GM12878 (cell line): ENCODE results near the gene ZNF48. TPM values are rescaled to one million over a fixed set of nuclear protein-coding genes. Genes with fewer than 3 reads are reported as not detected.
A peak's percentile ranks its signal among the peaks of the same experiment; 100 is the strongest.

Experiments used
- ATAC-seq: fragments of 200-7000 bp; cut with Tn5 transposase; 3 replicates; pipeline ENCODE4 v1.9.1; 2020; ENCODE audit warnings: mild to moderate bottlenecking, moderate library complexity
- BruUV-seq: library from RNA; stranded (reverse); fragments of 400-500 nt; replicated peaks from 2 replicates; lab custom pipeline; 2021; lab: Mats Ljungman, UMichigan
- CTCF ChIA-PET: fragments of 300-600 bp; sonication (Branson Sonifier 250); formaldehyde crosslinking; extraction: SDS; loops from one replicate; lab custom pipeline; 2021; ENCODE audit warnings: inconsistent platforms; lab: Yijun Ruan, JAX
- POLR2A ChIA-PET: fragments of 350-600 bp; formaldehyde crosslinking; extraction: SDS; loops from one replicate; lab custom pipeline; 2021; ENCODE audit warnings: inconsistent platforms; lab: Charles Lee
- RAD21 ChIA-PET: fragments of 300-600 bp; sonication (Branson Sonifier 250); formaldehyde crosslinking; loops from one replicate; lab custom pipeline; 2023; ENCODE audit warnings: antibody characterized with exemption; ENCODE audit not compliant: unreplicated experiment; lab: Charles Lee
- SMC1A ChIA-PET: fragments of 300-600 bp; sonication (Branson Sonifier 250); formaldehyde crosslinking; loops from one replicate; lab custom pipeline; 2023; ENCODE audit not compliant: unreplicated experiment, uncharacterized antibody; lab: Charles Lee
- DNase-seq: peaks from one replicate; pipeline ENCODE4 v3.0.0-alpha.2; 2011; ENCODE audit warnings: low read depth, low spot score
- FAIRE-seq: peaks from 3 replicates; lab custom pipeline; 2011; peaks lifted over from hg19 to GRCh38; lab: Jason Lieb, UNC
- H2AFZ ChIP-seq: 2 replicates; pipeline ENCODE4 v1.6.0; 2011; ENCODE audit warnings: low read depth, low read length, control low read depth; ENCODE audit not compliant: control insufficient read depth
- H3K27ac ChIP-seq: 2 replicates; pipeline ENCODE4 v1.5.1; 2011; ENCODE audit warnings: control low read depth; ENCODE audit not compliant: control insufficient read depth, insufficient read depth
- H3K27me3 ChIP-seq, 2 experiments: replicated peaks in 1 of 2; 2 replicates each; pipeline versions ENCODE4 v1.6.0 to v1.6.1; 2011; ENCODE audit warnings: low read length in 1 of 2; ENCODE audit not compliant: control insufficient read depth in 2 of 2, insufficient read depth in 2 of 2
- H3K36me3 ChIP-seq, 2 experiments: 2 replicates each; pipeline ENCODE4 v1.5.1; 2011; ENCODE audit warnings: low read length in 1 of 2; ENCODE audit not compliant: control insufficient read depth in 2 of 2, insufficient read depth in 2 of 2
- H3K4me1 ChIP-seq: 2 replicates; pipeline ENCODE4 v1.6.1; 2011; ENCODE audit warnings: mild to moderate bottlenecking, low read length, moderate library complexity, mixed read lengths; ENCODE audit not compliant: control insufficient read depth, insufficient read depth
- H3K4me2 ChIP-seq: 2 replicates; pipeline ENCODE4 v1.6.0; 2011; ENCODE audit warnings: control low read depth; ENCODE audit not compliant: control insufficient read depth, insufficient read depth
- H3K4me3 ChIP-seq: fragments of 200-600 bp; sonication (generic); 2 replicates; pipeline ENCODE4 v1.5.1; 2016
- H3K79me2 ChIP-seq: 2 replicates; pipeline ENCODE4 v1.6.0; 2011; ENCODE audit warnings: low read length; ENCODE audit not compliant: control insufficient read depth, insufficient read depth
- H3K9ac ChIP-seq: 2 replicates; pipeline ENCODE4 v1.8.0; 2011; ENCODE audit warnings: low read length, control low read depth, mixed read lengths; ENCODE audit not compliant: control insufficient read depth, insufficient read depth
- H3K9me3 ChIP-seq: replicated peaks from 3 replicates; pipeline ENCODE4 v1.5.1; 2011; ENCODE audit warnings: mild to moderate bottlenecking, low read length; ENCODE audit not compliant: control insufficient read depth, insufficient read depth
- H4K20me1 ChIP-seq: 2 replicates; pipeline ENCODE4 v1.6.0; 2011; ENCODE audit not compliant: control insufficient read depth, insufficient read depth
- IKZF2 ChIP-seq, 2 experiments: fragments of 450-650 bp; IDR thresholded peaks; 2 replicates each; pipeline ENCODE4 v1.6.1; 2017; ENCODE audit warnings: mild to moderate bottlenecking in 2 of 2, moderate library complexity in 2 of 2
- LARP7 ChIP-seq: fragments of 450-650 bp; IDR thresholded peaks from 2 replicates; pipeline ENCODE4 v1.6.1; 2017; ENCODE audit warnings: mild to moderate bottlenecking
- MLLT1 ChIP-seq: fragments of 450-650 bp; IDR thresholded peaks from 2 replicates; pipeline ENCODE4 v1.6.1; 2016; ENCODE audit warnings: mild to moderate bottlenecking
- MTA2 ChIP-seq: fragments of 450-650 bp; IDR thresholded peaks from 2 replicates; pipeline ENCODE4 v1.6.1; 2016; ENCODE audit warnings: low read depth, mild to moderate bottlenecking, moderate library complexity
- MTA3 ChIP-seq: IDR thresholded peaks from 2 replicates; pipeline ENCODE4 v1.6.1; 2012; ENCODE audit warnings: low read length, inconsistent platforms, borderline replicate concordance
- NFYB ChIP-seq: IDR thresholded peaks from 2 replicates; pipeline ENCODE4 v1.6.1; 2011; ENCODE audit warnings: low read depth, mild to moderate bottlenecking, low read length, improper control_type of control experiment, moderate library complexity; ENCODE audit not compliant: insufficient read depth
- POLR2A ChIP-seq: IDR thresholded peaks from 2 replicates; pipeline ENCODE4 v1.6.1; 2011; ENCODE audit warnings: low read depth, mild to moderate bottlenecking, low read length
- POLR2AphosphoS2 ChIP-seq: IDR thresholded peaks from 2 replicates; pipeline ENCODE4 v1.6.1; 2011; ENCODE audit warnings: low read depth, mild to moderate bottlenecking, low read length, improper control_type of control experiment, moderate library complexity
- POLR2AphosphoS5 ChIP-seq: IDR thresholded peaks from 2 replicates; pipeline ENCODE4 v1.6.1; 2011; ENCODE audit warnings: mild to moderate bottlenecking, low read length, inconsistent platforms
- RAD21 ChIP-seq: IDR thresholded peaks from 2 replicates; pipeline ENCODE4 v1.6.1; 2011; ENCODE audit warnings: mild to moderate bottlenecking, low read depth, low read length, moderate library complexity; ENCODE audit not compliant: insufficient read depth
- RUNX3 ChIP-seq: IDR thresholded peaks from 2 replicates; pipeline ENCODE4 v1.6.1; 2012; ENCODE audit warnings: low read length, inconsistent platforms
- SMAD1 ChIP-seq: fragments of 450-650 bp; IDR thresholded peaks from 2 replicates; pipeline ENCODE4 v1.6.1; 2018; ENCODE audit warnings: mild to moderate bottlenecking, low read depth; ENCODE audit not compliant: partially characterized antibody
- SPI1 ChIP-seq: IDR thresholded peaks from 2 replicates; pipeline ENCODE4 v1.6.1; 2011; ENCODE audit warnings: low read depth, mild to moderate bottlenecking, low read length, moderate library complexity, borderline replicate concordance; ENCODE audit not compliant: insufficient read depth
- SUZ12 ChIP-seq: fragments of 200-600 bp; sonication (generic); IDR thresholded peaks from one replicate; pipeline ENCODE4 v1.6.1; 2018; ENCODE audit warnings: antibody characterized with exemption, mild to moderate bottlenecking; ENCODE audit not compliant: unreplicated experiment
- TARDBP ChIP-seq: IDR thresholded peaks from 2 replicates; pipeline ENCODE4 v1.6.1; 2016; ENCODE audit warnings: borderline replicate concordance
- TCF12 ChIP-seq: IDR thresholded peaks from 2 replicates; pipeline ENCODE4 v1.6.1; 2011; ENCODE audit warnings: low read depth, mild to moderate bottlenecking, low read length
- ZNF207 ChIP-seq: fragments of 450-650 bp; IDR thresholded peaks from 2 replicates; pipeline ENCODE4 v1.6.1; 2014; ENCODE audit warnings: antibody characterized with exemption, mild to moderate bottlenecking, borderline replicate concordance
- ZSCAN29 ChIP-seq: fragments of 450-650 bp; IDR thresholded peaks from 2 replicates; pipeline ENCODE4 v1.6.1; 2017; ENCODE audit warnings: mild to moderate bottlenecking, moderate library complexity
- WGBS: methylation state at CpG from one replicate; pipeline ENCODE4 v1.1.6; 2016; ENCODE audit warnings: low lambda C conversion rate; ENCODE audit not compliant: insufficient replicate concordance, insufficient coverage; ENCODE audit errors: missing lambda C conversion rate; 5-methylcytosine and 5-hydroxymethylcytosine counted together
- in situ Hi-C: fragments of 300-500 bp; cut with MboI; formaldehyde crosslinking; loops from 9 replicates; pipeline ENCODE4 v1.14.3; 2018; ENCODE audit warnings: mixed read lengths
- intact Hi-C: fragments of 100-400 bp; cut with micrococcal nuclease; formaldehyde crosslinking; loops from one replicate; pipeline ENCODE4 v1.14.2; 2022; ENCODE audit not compliant: unreplicated experiment
- polyA plus RNA-seq, 11 experiments: library from polyadenylated mRNA; depleted of rRNA in 4 of 11; unstranded in 6 of 11; stranded (reverse) in 5 of 11; fragments of >200 nt; fragmentation: Nextera tagmentation in 4 of 11; fragmentation: Illumina TruSeq in 1 of 11; extraction: Ambion mirVana in 4 of 11; extraction: Trizol in 1 of 11; gene quantifications; 1 replicate in 1 of 11; 2 replicates in 10 of 11; pipeline versions ENCODE4 v1.2.1 to v1.2.3, GENCODE V29; 2011 to 2016; ENCODE audit warnings: inconsistent platforms in 2 of 11, missing spikeins in 2 of 11, low read depth in 1 of 11
- total RNA-seq, 4 experiments: library from RNA; depleted of rRNA in 3 of 4; stranded (reverse); fragments of >200 nt in 3 of 4; fragmentation: Illumina TruSeq in 1 of 4; extraction: Trizol in 1 of 4; gene quantifications; 2 replicates each; pipeline versions ENCODE4 v1.2.1 to v1.2.3, GENCODE V29; 2013 to 2021
- TF ChIP-seq, protein P1 (sequence below): IDR thresholded peaks from 2 replicates; pipeline ENCODE4 v1.6.1; 2011; ENCODE audit warnings: borderline replicate concordance, low read depth, mild to moderate bottlenecking, moderate library complexity, mixed read lengths, low read length; ENCODE audit not compliant: insufficient read depth; ENCODE audit errors: extremely low read length
- TF ChIP-seq, protein P2 (sequence below): fragments of 450-650 bp; IDR thresholded peaks from 2 replicates; pipeline ENCODE4 v1.6.1; 2017; ENCODE audit warnings: low read depth, mild to moderate bottlenecking, moderate library complexity

Gene ZNF48
- total and polyA plus RNA-seq, 10 of the 15 experiments (the other 5 are each of a cell fraction or from before 2014, with no cell fraction given): 0.14 to 12.0 (median 4.2) TPM

GRCh38 chr16:30371248-30371816, 23.9 kb upstream of the ZNF48 start:
- CTCF ChIA-PET: interaction anchor here (0.7 to 9.0 kb wide), 18 partner anchors 11 to 288 kb away, joined by 3 to 70 read pairs (median 6); partner anchors contain the start of genes CD2BP2, DCTPP1, SEPTIN1 and ZNF48
- no peaks in the 10 kb centered on the region for H3K27me3 ChIP-seq
- TF ChIP-seq TARDBP (no peak), RAD21 (peak; percentile 7; the same call in 1 of the 2 replicates), POLR2AphosphoS2 (0 out of 2 replicates have a peak, but pooled peaks have one; percentile 35), LARP7 (0 out of 2 replicates have a peak, but pooled peaks have one; percentile 44), ZSCAN29 (no peak), MTA2 (0 out of 2 replicates have a peak, but pooled peaks have one; percentile 29), NFYB (peak; percentile 56), IKZF2 (IDR thresholded peaks at IDR 0.05) (peak in 1 of 2 experiments; percentile 46; a peak in 1 of 4 replicates), TCF12 (no peak), SMAD1 (peak; percentile 67), ZNF207 (0 out of 2 replicates have a peak, but pooled peaks have one; percentile 29), RUNX3 (peak; percentile 12), MTA3 (no peak), SUZ12 (no peak), POLR2A (peak; percentile 73; the same call in 1 of the 2 replicates), POLR2AphosphoS5 (peak; percentile 49; the same call in 1 of the 2 replicates), MLLT1 (peak; percentile 72), SPI1 (no peak)
- TF ChIP-seq, protein P1, sequence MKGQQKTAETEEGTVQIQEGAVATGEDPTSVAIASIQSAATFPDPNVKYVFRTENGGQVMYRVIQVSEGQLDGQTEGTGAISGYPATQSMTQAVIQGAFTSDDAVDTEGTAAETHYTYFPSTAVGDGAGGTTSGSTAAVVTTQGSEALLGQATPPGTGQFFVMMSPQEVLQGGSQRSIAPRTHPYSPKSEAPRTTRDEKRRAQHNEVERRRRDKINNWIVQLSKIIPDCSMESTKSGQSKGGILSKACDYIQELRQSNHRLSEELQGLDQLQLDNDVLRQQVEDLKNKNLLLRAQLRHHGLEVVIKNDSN: no peak
- TF ChIP-seq, protein P2, sequence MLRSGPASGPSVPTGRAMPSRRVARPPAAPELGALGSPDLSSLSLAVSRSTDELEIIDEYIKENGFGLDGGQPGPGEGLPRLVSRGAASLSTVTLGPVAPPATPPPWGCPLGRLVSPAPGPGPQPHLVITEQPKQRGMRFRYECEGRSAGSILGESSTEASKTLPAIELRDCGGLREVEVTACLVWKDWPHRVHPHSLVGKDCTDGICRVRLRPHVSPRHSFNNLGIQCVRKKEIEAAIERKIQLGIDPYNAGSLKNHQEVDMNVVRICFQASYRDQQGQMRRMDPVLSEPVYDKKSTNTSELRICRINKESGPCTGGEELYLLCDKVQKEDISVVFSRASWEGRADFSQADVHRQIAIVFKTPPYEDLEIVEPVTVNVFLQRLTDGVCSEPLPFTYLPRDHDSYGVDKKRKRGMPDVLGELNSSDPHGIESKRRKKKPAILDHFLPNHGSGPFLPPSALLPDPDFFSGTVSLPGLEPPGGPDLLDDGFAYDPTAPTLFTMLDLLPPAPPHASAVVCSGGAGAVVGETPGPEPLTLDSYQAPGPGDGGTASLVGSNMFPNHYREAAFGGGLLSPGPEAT: 0 out of 2 replicates have a peak, but pooled peaks have one; percentile 44

More at GRCh38 chr16:30371248-30371816, 23.9 kb upstream of the ZNF48 start:
- H3K27ac ChIP-seq: peak overlapping the region; percentile 77
- no peak for ATAC-seq
- in situ Hi-C loops (no loop called here), intact Hi-C loops (loop anchor here (2.0 kb wide), 1 partner anchor 17 kb away; the partner anchor contains the start of gene CD2BP2)
- peak overlapping the region; percentile 68 for H2AFZ ChIP-seq
- no peak for FAIRE-seq
- 13% methylated on average over 11 of the region's 11 CpGs for whole genome bisulfite sequencing
- H3K4me2 ChIP-seq: peak overlapping the region; percentile 94
- H3K36me3 ChIP-seq: no peaks in the 10 kb centered on the region
- TSS peak; percentile 89 for BruUV-seq
- DNase-seq: no peak
- H3K4me1 ChIP-seq: peaks cover 16% of the 10 kb centered on the region
- POLR2A ChIA-PET: interaction anchor here (0.6 to 2.5 kb wide), 23 partner anchors 11 to 926 kb away, joined by 3 to 37 read pairs (median 4); partner anchors contain the start of genes ALDOA, CD2BP2, CORO1A and DCTPP1
- H3K9me3 ChIP-seq: no peaks in the 10 kb centered on the region
- H3K79me2 ChIP-seq: peaks cover 31% of the 10 kb centered on the region
- peaks cover 12% of the 10 kb centered on the region for H4K20me1 ChIP-seq
- RAD21 ChIA-PET: interaction anchor here (0.6 to 3.8 kb wide), 26 partner anchors 9 to 280 kb away, joined by 3 to 33 read pairs (median 6); partner anchors contain the start of genes CD2BP2, DCTPP1, SEPTIN1 and TBX6
- peak overlapping the region; percentile 69 for H3K9ac ChIP-seq
- SMC1A ChIA-PET: interaction anchor here (0.5 to 2.2 kb wide), 18 partner anchors 8 to 279 kb away, joined by 3 to 16 read pairs (median 5); partner anchors contain the start of genes SEPTIN1, TBX6 and ZNF48
- H3K4me3 ChIP-seq: peak overlapping the region; percentile 67
